ENCODE results near the gene UBA5. TPM values are rescaled to one million over a fixed set of nuclear protein-coding genes. Genes with fewer than 3 reads are reported as not detected.

Gene UBA5
- polyA plus RNA-seq, 2 of the 4 experiments (the other 2 are of a cell fraction): 41.8 to 49.1 TPM

- DNase-seq (ENCODE audit: low read depth in 1 of 2, low spot score in 1 of 2): no peak
- no peak for FAIRE-seq
- H3K4me1 ChIP-seq: no peaks in the 10 kb centered on the region
- no peak overlapping the region for H3K27ac ChIP-seq
- no peak for ATAC-seq
- POLR2A ChIA-PET: no interaction called here
- H3K9me3 ChIP-seq: no peaks in the 10 kb centered on the region
- WGBS (ENCODE audit: missing lambda C conversion rate): 93% methylated on average over 1 of the region's 1 CpG
- no peak overlapping the region for H3K4me3 ChIP-seq
- CTCF ChIA-PET: no interaction called here
- H3K4me2 ChIP-seq: no peak overlapping the region
- no peak for TF ChIP-seq FOXS1 (CRISPR knock-in tag; IDR thresholded peaks at IDR 0.05)
- TF ChIP-seq CEBPB (IDR thresholded peaks at IDR 0.05): no peak
- no peak for TF ChIP-seq ESRRA (IDR thresholded peaks at IDR 0.05; ENCODE audit: borderline replicate concordance, low read length)
- no peak for TF ChIP-seq TP53 (CRISPR knock-in tag; IDR thresholded peaks at IDR 0.05)
- no peak for TF ChIP-seq ZC3H11A (IDR thresholded peaks at IDR 0.05)
- TF ChIP-seq POLR2AphosphoS2 (conservative IDR thresholded peaks at IDR 0.05; ENCODE audit: low read length): no peak
- no peak for TF ChIP-seq NFE2L2 (conservative IDR thresholded peaks at IDR 0.05; ENCODE audit: low read length)
- no peak for TF ChIP-seq RCOR1 (IDR thresholded peaks at IDR 0.05; ENCODE audit: low read depth, low read length)
- TF ChIP-seq EHMT2 (IDR thresholded peaks at IDR 0.05; ENCODE audit: low read depth): no peak
- TF ChIP-seq HDAC2 (IDR thresholded peaks at IDR 0.05): no peak
- TF ChIP-seq BHLHE40 (IDR thresholded peaks at IDR 0.05; ENCODE audit: low read depth, low read length): no peak
- TF ChIP-seq REST (IDR thresholded peaks at IDR 0.05): no peak
- no peak for TF ChIP-seq ZSCAN20 (CRISPR knock-in tag; IDR thresholded peaks at IDR 0.05)
- no peak for TF ChIP-seq PHF8 (IDR thresholded peaks at IDR 0.05; ENCODE audit: borderline replicate concordance, low read depth)
Measured at GRCh38 chr3:132695422-132695821, 35.3 kb downstream of the UBA5 start.

DNA sequence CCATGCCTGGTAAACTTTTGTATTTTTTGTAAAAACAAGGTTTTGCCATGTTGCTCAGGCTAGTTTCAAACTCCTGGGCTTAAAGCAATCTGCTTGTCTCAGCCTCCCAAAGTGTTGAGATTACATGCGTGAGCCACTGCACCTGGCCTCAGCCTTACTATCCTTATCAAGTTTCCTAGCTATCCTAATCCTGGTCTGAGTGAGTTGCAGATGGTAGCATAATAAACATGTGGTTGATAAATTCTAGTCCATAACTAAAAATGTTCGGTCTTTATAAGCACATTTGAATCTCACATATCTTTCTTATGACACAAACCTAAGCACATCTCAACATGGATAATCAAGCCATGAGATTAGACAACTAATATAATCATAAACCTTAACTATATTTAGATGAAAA is 43.6 kb downstream of the UBA5 start:
- Histone ChIP-seq H3K4me3 (no peak overlapping the region), H3K27ac (no peak overlapping the region), H3K4me1 (no peaks in the 10 kb centered on the region), H3K4me2 (no peak overlapping the region), H3K9me3 (no peaks in the 10 kb centered on the region)
- CTCF ChIA-PET: no interaction called here
- POLR2A ChIA-PET: no interaction called here
- DNase-seq (ENCODE audit: low read depth in 1 of 2, low spot score in 1 of 2): no peak
- TF ChIP-seq HOXA7 (CRISPR knock-in tag; IDR thresholded peaks at IDR 0.05): no peak
- no peak for TF ChIP-seq USF2 (IDR thresholded peaks at IDR 0.05)
- no peak for TF ChIP-seq RCOR1 (IDR thresholded peaks at IDR 0.05; ENCODE audit: low read depth, low read length)
- TF ChIP-seq, protein P1, sequence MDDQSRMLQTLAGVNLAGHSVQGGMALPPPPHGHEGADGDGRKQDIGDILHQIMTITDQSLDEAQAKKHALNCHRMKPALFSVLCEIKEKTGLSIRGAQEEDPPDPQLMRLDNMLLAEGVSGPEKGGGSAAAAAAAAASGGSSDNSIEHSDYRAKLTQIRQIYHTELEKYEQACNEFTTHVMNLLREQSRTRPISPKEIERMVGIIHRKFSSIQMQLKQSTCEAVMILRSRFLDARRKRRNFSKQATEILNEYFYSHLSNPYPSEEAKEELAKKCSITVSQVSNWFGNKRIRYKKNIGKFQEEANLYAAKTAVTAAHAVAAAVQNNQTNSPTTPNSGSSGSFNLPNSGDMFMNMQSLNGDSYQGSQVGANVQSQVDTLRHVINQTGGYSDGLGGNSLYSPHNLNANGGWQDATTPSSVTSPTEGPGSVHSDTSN (IDR thresholded peaks at IDR 0.05): no peak
- ATAC-seq: no peak
- no peak for FAIRE-seq
- WGBS (ENCODE audit: missing lambda C conversion rate): 95% methylated on average over 2 of the region's 2 CpGs

GRCh38 chr3:132709761-132710160 is 49.6 kb downstream of the UBA5 start:
- ChIA-PET POLR2A (no interaction called here), CTCF (no interaction called here)
- H3K4me2 ChIP-seq: no peak overlapping the region
- FAIRE-seq (no peak), ATAC-seq (no peak), DNase-seq (ENCODE audit: low read depth in 1 of 2, low spot score in 1 of 2) (no peak)
- no peak overlapping the region for H3K27ac ChIP-seq
- no peaks in the 10 kb centered on the region for H3K4me1 ChIP-seq
- H3K9me3 ChIP-seq: no peaks in the 10 kb centered on the region
- TF ChIP-seq BHLHE40 (IDR thresholded peaks at IDR 0.05; ENCODE audit: low read depth, low read length): no peak
- no peak overlapping the region for H3K4me3 ChIP-seq
- WGBS (ENCODE audit: missing lambda C conversion rate): 92% methylated on average over 5 of the region's 5 CpGs
